GM21381 (cell line): ENCODE results near the gene PMCH.
"Not testable (repeated sequence)": the region's sequence is repeated elsewhere in the genome, so short reads cannot be mapped to it uniquely, and the experiment has no call there.

Source experiments
- ATAC-seq: cut with Tn5 transposase; IDR thresholded peaks from one replicate; pipeline ENCODE4 v1.9.1; 2021; ENCODE audit warnings: mild to moderate bottlenecking, moderate library complexity; ENCODE audit not compliant: unreplicated experiment

The PMCH gene

GRCh38 chr12:102147062-102147587, 50.5 kb downstream of the PMCH start:
- not testable (repeated sequence) for ATAC-seq
